Breast epithelium (tissue), 4 donors: ENCODE results near the gene NAV2. TPM values are rescaled to one million over a fixed set of nuclear protein-coding genes. Genes with fewer than 3 reads are reported as not detected.
A peak's percentile ranks its signal among the peaks of the same experiment; 100 is the strongest.

Experiments
- DNase-seq, 2 donors: peaks; one replicate each; pipeline ENCODE4 v3.0.0-alpha.2; 2019; ENCODE audit warnings: low spot score in 2 of 2
- H3K27ac ChIP-seq, 2 donors: fragments of 200-600 bp; sonication (generic) in 1 of 2; one replicate each; pipeline ENCODE4 v1.5.1; 2016 to 2019; ENCODE audit warnings: mild to moderate bottlenecking in 1 of 2
- H3K27me3 ChIP-seq, 2 donors: fragments of 200-600 bp; sonication (generic) in 1 of 2; one replicate each; pipeline versions ENCODE4 v1.5.1 to v1.6.0; 2017 to 2019; ENCODE audit warnings: control low read depth in 1 of 2, mild to moderate bottlenecking in 1 of 2
- H3K36me3 ChIP-seq: fragments of 200-600 bp; one replicate; pipeline ENCODE4 v1.5.1; 2019
- H3K4me1 ChIP-seq, 2 donors: fragments of 200-600 bp; sonication (generic); one replicate each; pipeline ENCODE4 v1.5.1; 2016 to 2019; ENCODE audit warnings: control low read depth in 1 of 2
- H3K4me3 ChIP-seq, 3 donors: fragments of 200-600 bp; sonication (generic); 1 replicate in 2 of 3; 2 replicates in 1 of 3; pipeline ENCODE4 v1.5.1; 2016 to 2019; ENCODE audit warnings: mild to moderate bottlenecking in 3 of 3, moderate library complexity in 2 of 3
- H3K9me3 ChIP-seq, 2 donors: fragments of 200-600 bp; sonication (generic) in 1 of 2; one replicate each; pipeline ENCODE4 v1.5.1; 2016 to 2019; ENCODE audit warnings: control low read depth in 1 of 2
- CTCF ChIP-seq, 3 donors: fragments of 450-650 bp; IDR thresholded peaks; one replicate each; pipeline ENCODE4 v1.5.1; 2016 to 2017; ENCODE audit warnings: antibody characterized with exemption in 3 of 3, mild to moderate bottlenecking in 3 of 3, moderate library complexity in 3 of 3
- POLR2A ChIP-seq: fragments of 450-650 bp; IDR thresholded peaks from one replicate; pipeline ENCODE4 v1.6.1; 2016; ENCODE audit warnings: antibody characterized with exemption, mild to moderate bottlenecking, moderate library complexity
- POLR2AphosphoS5 ChIP-seq, 3 donors: sonication (generic); formaldehyde crosslinking; IDR thresholded peaks; one replicate each; pipeline ENCODE4 v1.6.1; 2017; ENCODE audit warnings: antibody characterized with exemption in 3 of 3
- intact Hi-C: fragments of 100-400 bp; cut with DNase I; formaldehyde crosslinking; loops from one replicate; pipeline ENCODE4 v1.15.1; 2023; ENCODE audit warnings: low total_unique reads
- total RNA-seq, 3 donors: library from RNA; depleted of rRNA; stranded (reverse); fragments of >200 nt; gene quantifications; one replicate each; pipeline ENCODE4 v1.1.0, GENCODE V29; 2016

NAV2 gene
- total RNA-seq, 3 donors from 2014 or later, result 28.2 to 61.8 (median 31.4) TPM

DNA sequence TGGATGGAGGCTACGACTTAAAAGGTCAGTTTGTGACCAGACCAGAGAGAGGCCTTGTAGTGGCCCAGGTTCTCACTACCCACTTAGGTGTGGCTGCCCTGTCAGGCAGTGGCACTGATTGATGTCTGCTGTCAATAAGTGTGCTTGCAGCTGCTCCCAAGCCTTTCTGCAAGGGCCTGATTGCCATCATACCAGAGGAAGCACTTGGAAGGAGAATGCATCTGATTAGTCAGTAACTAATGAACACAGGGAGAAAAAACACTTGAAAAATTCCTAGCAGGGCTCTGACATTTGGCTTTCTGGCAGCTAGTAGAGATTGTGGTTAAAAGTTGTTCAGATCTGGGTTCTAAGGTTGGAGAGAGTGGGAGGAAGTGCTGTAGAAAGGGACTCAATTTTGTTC, 107.5 kb downstream of the NAV2 start:
- intact Hi-C loops, result no loop called here
- Histone ChIP-seq H3K9me3 (no peaks in the 10 kb centered on the region), H3K4me1 (peaks cover 0 to 6% of the 10 kb centered on the region in 2 donors), H3K4me3 (no peak overlapping the region), H3K27ac (peak overlapping the region; percentile 20 to 40), H3K27me3 (no peaks in the 10 kb centered on the region), H3K36me3 (no peaks in the 10 kb centered on the region)
- DNase-seq, result no peak
- no peak for TF ChIP-seq POLR2A
- TF ChIP-seq POLR2AphosphoS5 (IDR thresholded peaks at IDR 0.05), result no peak
- TF ChIP-seq CTCF (IDR thresholded peaks at IDR 0.05), result no peak

- Histone ChIP-seq H3K27me3 (no peaks in the 10 kb centered on the region), H3K4me3 (no peak overlapping the region), H3K36me3 (no peaks in the 10 kb centered on the region), H3K4me1 (no peaks in the 10 kb centered on the region), H3K27ac (no peak overlapping the region), H3K9me3 (no peaks in the 10 kb centered on the region)
- no peak for DNase-seq
- TF ChIP-seq POLR2AphosphoS5 (IDR thresholded peaks at IDR 0.05), result no peak
- no peak for TF ChIP-seq CTCF (IDR thresholded peaks at IDR 0.05)
- no peak for TF ChIP-seq POLR2A
- intact Hi-C loops, result no loop called here
Measured at GRCh38 chr11:19821412-19821875, 108.8 kb downstream of the NAV2 start.

GRCh38 chr11:19821993-19822392, 109.4 kb downstream of the NAV2 start:
- H3K27ac ChIP-seq, result no peak overlapping the region
- intact Hi-C loops, result no loop called here

GRCh38 chr11:19822531-19822930, 109.9 kb downstream of the NAV2 start:
- Histone ChIP-seq H3K4me3 (no peak overlapping the region), H3K27me3 (no peaks in the 10 kb centered on the region), H3K9me3 (no peaks in the 10 kb centered on the region), H3K27ac (no peak overlapping the region), H3K4me1 (no peaks in the 10 kb centered on the region), H3K36me3 (no peaks in the 10 kb centered on the region)
- TF ChIP-seq CTCF (IDR thresholded peaks at IDR 0.05) (no peak), POLR2A (no peak), POLR2AphosphoS5 (IDR thresholded peaks at IDR 0.05) (no peak)
- intact Hi-C loops, result no loop called here
- no peak for DNase-seq

More at GRCh38 chr11:19821993-19822392, 109.4 kb downstream of the NAV2 start:
- no peak for DNase-seq
- Histone ChIP-seq H3K27me3 (no peaks in the 10 kb centered on the region), H3K36me3 (no peaks in the 10 kb centered on the region), H3K4me3 (no peak overlapping the region), H3K9me3 (no peaks in the 10 kb centered on the region), H3K4me1 (no peaks in the 10 kb centered on the region)
- no peak for TF ChIP-seq POLR2AphosphoS5 (IDR thresholded peaks at IDR 0.05)
- TF ChIP-seq POLR2A, result no peak
- no peak for TF ChIP-seq CTCF (IDR thresholded peaks at IDR 0.05)

DNA sequence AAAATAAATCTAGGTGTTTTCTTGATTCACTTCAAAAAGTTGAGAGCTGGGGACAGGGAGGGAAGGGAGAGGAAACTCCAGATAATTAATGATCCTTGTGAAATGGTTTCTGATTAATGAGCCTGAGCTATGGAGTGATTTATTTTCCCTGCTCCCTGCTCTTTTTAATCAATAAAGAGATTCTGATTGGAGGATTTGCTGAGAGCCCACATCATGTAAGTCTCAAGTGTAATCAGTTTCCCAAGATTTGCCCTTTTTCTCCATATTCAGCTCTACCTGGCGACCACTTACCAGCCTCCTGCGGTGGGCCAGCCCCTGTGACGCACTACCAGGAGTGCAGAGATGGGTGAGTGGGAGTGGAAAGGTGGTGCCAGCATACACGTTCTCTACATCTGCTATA, 114.0 kb downstream of the NAV2 start:
- intact Hi-C loops, result no loop called here
- TF ChIP-seq CTCF (IDR thresholded peaks at IDR 0.05), result no peak
- TF ChIP-seq POLR2A, result no peak
- TF ChIP-seq POLR2AphosphoS5 (IDR thresholded peaks at IDR 0.05), result no peak
- Histone ChIP-seq H3K4me1 (peaks cover 0 to 7% of the 10 kb centered on the region in 2 donors), H3K27me3 (no peaks in the 10 kb centered on the region), H3K27ac (peak overlapping the region in 1 of 2 donors; percentile 21), H3K9me3 (no peaks in the 10 kb centered on the region), H3K36me3 (no peaks in the 10 kb centered on the region), H3K4me3 (no peak overlapping the region)
- DNase-seq, result no peak
